H1 (cell line): ENCODE measurements around the gene SOCS6. TPM values are rescaled to one million over a fixed set of nuclear protein-coding genes. Genes with fewer than 3 reads are reported as not detected.

Experiments
- CTCF ChIA-PET: fragments of 300-600 bp; sonication (Branson Sonifier 250); formaldehyde crosslinking; loops from one replicate; lab custom pipeline; 2021; ENCODE audit not compliant: partially characterized antibody; lab: Charles Lee
- POLR2A ChIA-PET: fragments of 300-600 bp; sonication (Branson Sonifier 250); formaldehyde crosslinking; loops from one replicate; lab custom pipeline; 2021; ENCODE audit warnings: inconsistent platforms; ENCODE audit not compliant: partially characterized antibody; lab: Charles Lee
- DNase-seq, 2 experiments: peaks; one replicate each; pipeline versions ENCODE4 v3.0.0 to v3.0.0-alpha.2; 2010 to 2022; ENCODE audit warnings: low spot score in 2 of 2, low read depth in 1 of 2, mixed read lengths in 1 of 2
- FAIRE-seq: peaks from 2 replicates; lab custom pipeline; 2011; peaks lifted over from hg19 to GRCh38; lab: Jason Lieb, UNC
- H2AFZ ChIP-seq: 2 replicates; pipeline ENCODE4 v1.8.1; 2012; ENCODE audit warnings: low read length, inconsistent platforms
- H2AK5ac ChIP-seq: 2 replicates; pipeline ENCODE4 v1.6.1; 2013; ENCODE audit warnings: low read depth, low read length
- H2BK120ac ChIP-seq: replicated peaks from 2 replicates; pipeline ENCODE3; 2013; ENCODE audit warnings: low read depth, low read length, inconsistent platforms
- H2BK12ac ChIP-seq: 2 replicates; pipeline ENCODE4 v1.6.1; 2013; ENCODE audit warnings: low read depth, low read length
- H2BK15ac ChIP-seq: 2 replicates; pipeline ENCODE4 v1.6.1; 2013; ENCODE audit warnings: low read length
- H2BK20ac ChIP-seq: 2 replicates; pipeline ENCODE4 v1.6.1; 2013; ENCODE audit warnings: low read length
- H2BK5ac ChIP-seq: 2 replicates; pipeline ENCODE4 v1.6.1; 2013; ENCODE audit warnings: low read depth, low read length
- H3K14ac ChIP-seq: 2 replicates; pipeline ENCODE4 v1.6.1; 2013; ENCODE audit warnings: inconsistent platforms; ENCODE audit not compliant: insufficient read length
- H3K18ac ChIP-seq: 2 replicates; pipeline ENCODE4 v1.6.1; 2013; ENCODE audit warnings: low read length; ENCODE audit errors: extremely low read depth
- H3K23ac ChIP-seq: 2 replicates; pipeline ENCODE4 v1.6.1; 2013; ENCODE audit warnings: inconsistent platforms; ENCODE audit not compliant: insufficient read length
- H3K23me2 ChIP-seq: 2 replicates; pipeline ENCODE4 v1.6.1; 2013; ENCODE audit warnings: low read depth, low read length
- H3K27ac ChIP-seq: 2 replicates; pipeline ENCODE4 v1.6.1; 2011; ENCODE audit warnings: low read depth, low read length, inconsistent platforms
- H3K27me3 ChIP-seq, 4 experiments: replicated peaks in 1 of 4; 1 replicate in 1 of 4; 2 replicates in 3 of 4; pipeline versions ENCODE4 v1.6.1 to v1.8.1; 2011 to 2013; ENCODE audit warnings: low read length in 3 of 4, mild to moderate bottlenecking in 3 of 4, inconsistent platforms in 2 of 4, mixed read lengths in 2 of 4, moderate library complexity in 1 of 4; ENCODE audit not compliant: control insufficient read depth in 3 of 4, insufficient read depth in 3 of 4; ENCODE audit errors: extremely low read depth in 1 of 4
- H3K36me3 ChIP-seq, 4 experiments: 2 replicates each; pipeline versions ENCODE4 v1.6.1 to v1.8.1; 2011 to 2013; ENCODE audit warnings: mild to moderate bottlenecking in 4 of 4, low read length in 3 of 4, moderate library complexity in 2 of 4, control low read depth in 1 of 4, inconsistent platforms in 1 of 4; ENCODE audit not compliant: insufficient read depth in 4 of 4, control insufficient read depth in 2 of 4
- H3K4ac ChIP-seq: replicated peaks from 2 replicates; pipeline ENCODE3; 2013; ENCODE audit warnings: low read length, low read depth, mixed read lengths, inconsistent platforms; ENCODE audit not compliant: insufficient read length
- H3K4me1 ChIP-seq, 4 experiments: replicated peaks in 1 of 4; 1 replicate in 1 of 4; 2 replicates in 3 of 4; pipeline versions ENCODE4 v1.6.1 to v1.8.1; 2011 to 2013; ENCODE audit warnings: low read length in 3 of 4, inconsistent platforms in 2 of 4, mixed read lengths in 1 of 4; ENCODE audit not compliant: insufficient read depth in 4 of 4, control insufficient read depth in 3 of 4
- H3K4me2 ChIP-seq, 2 experiments: 2 replicates each; pipeline versions ENCODE4 v1.6.1 to v1.8.1; 2011 to 2013; ENCODE audit warnings: low read depth in 2 of 2, low read length in 2 of 2, control low read depth in 1 of 2, inconsistent platforms in 1 of 2, mild to moderate bottlenecking in 1 of 2; ENCODE audit not compliant: insufficient read depth in 1 of 2
- H3K4me3 ChIP-seq, 4 experiments: fragments of 200-600, 300-600 bp in 1 of 4; sonication (generic), shearing (Covaris generic), sonication (Bioruptor Twin) in 1 of 4; 2 replicates each; pipeline versions ENCODE4 v1.5.1 to v1.8.1; 2011 to 2016; ENCODE audit warnings: low read length in 4 of 4, low read depth in 3 of 4, control low read depth in 2 of 4, inconsistent platforms in 2 of 4, mild to moderate bottlenecking in 2 of 4, mixed read lengths in 1 of 4, moderate library complexity in 1 of 4; ENCODE audit not compliant: insufficient read depth in 2 of 4; ENCODE audit errors: extremely low read depth in 1 of 4
- H3K56ac ChIP-seq: replicated peaks from 2 replicates; pipeline ENCODE3; 2013; ENCODE audit warnings: low read depth, mild to moderate bottlenecking, mixed read lengths, low read length, inconsistent platforms; ENCODE audit not compliant: insufficient read length
- H3K79me1 ChIP-seq: 2 replicates; pipeline ENCODE4 v1.6.1; 2013; ENCODE audit warnings: low read depth, low read length, control low read depth
- H3K79me2 ChIP-seq, 2 experiments: 2 replicates each; pipeline versions ENCODE4 v1.6.1 to v1.8.1; 2012 to 2013; ENCODE audit warnings: low read length in 2 of 2, mild to moderate bottlenecking in 2 of 2, inconsistent platforms in 1 of 2; ENCODE audit not compliant: insufficient read depth in 2 of 2, control insufficient read depth in 1 of 2
- H3K9ac ChIP-seq, 4 experiments: replicated peaks in 1 of 4; 1 replicate in 1 of 4; 2 replicates in 3 of 4; pipeline versions ENCODE4 v1.6.1 to v1.8.1; 2011 to 2013; ENCODE audit warnings: low read depth in 3 of 4, low read length in 3 of 4, control low read depth in 2 of 4, mild to moderate bottlenecking in 2 of 4, moderate library complexity in 2 of 4, inconsistent platforms in 1 of 4; ENCODE audit errors: extremely low read depth in 1 of 4
- H3K9me3 ChIP-seq, 2 experiments: 2 replicates each; pipeline versions ENCODE4 v1.6.1 to v1.8.1; 2012 to 2013; ENCODE audit warnings: mild to moderate bottlenecking in 2 of 2, moderate library complexity in 2 of 2, control low read depth in 1 of 2, inconsistent platforms in 1 of 2, low read depth in 1 of 2, low read length in 1 of 2, mixed read lengths in 1 of 2; ENCODE audit not compliant: insufficient read depth in 2 of 2
- H4K20me1 ChIP-seq, 2 experiments: replicated peaks in 1 of 2; 2 replicates each; pipeline versions ENCODE3 to v1.8.1; 2011 to 2013; ENCODE audit warnings: inconsistent platforms in 2 of 2, low read length in 2 of 2, mild to moderate bottlenecking in 1 of 2; ENCODE audit not compliant: insufficient read depth in 2 of 2, control insufficient read depth in 1 of 2
- H4K5ac ChIP-seq: 2 replicates; pipeline ENCODE4 v1.6.1; 2013; ENCODE audit warnings: low read length, low read depth, mixed read lengths, inconsistent platforms; ENCODE audit not compliant: insufficient read length
- H4K8ac ChIP-seq: 2 replicates; pipeline ENCODE4 v1.8.0; 2013; ENCODE audit warnings: mild to moderate bottlenecking, moderate library complexity, low read length, inconsistent platforms; ENCODE audit not compliant: insufficient read depth; ENCODE audit errors: extremely low read depth
- H4K91ac ChIP-seq: replicated peaks from 2 replicates; pipeline ENCODE3; 2013; ENCODE audit warnings: low read length, mixed read lengths, inconsistent platforms; ENCODE audit not compliant: insufficient read length
- BCL11A ChIP-seq, 2 experiments: IDR thresholded peaks; one replicate each; pipeline ENCODE4 v1.6.1; 2011; ENCODE audit warnings: low read depth in 2 of 2, low read length in 2 of 2, mild to moderate bottlenecking in 2 of 2
- EGR1 ChIP-seq: IDR thresholded peaks from 2 replicates; pipeline ENCODE4 v1.6.1; 2011; ENCODE audit warnings: low read depth, low read length, borderline replicate concordance
- EZH2 ChIP-seq: fragments of 200-600 bp; sonication (generic); IDR thresholded peaks from 2 replicates; pipeline ENCODE4 v1.7.1; 2012; ENCODE audit warnings: low read depth, mild to moderate bottlenecking, moderate library complexity, low read length, inconsistent platforms; ENCODE audit not compliant: severe bottlenecking
- GTF2F1 ChIP-seq: IDR thresholded peaks from 2 replicates; pipeline ENCODE4 v1.6.1; 2012; ENCODE audit warnings: low read depth, low read length, improper control_type of control experiment, borderline replicate concordance
- HDAC6 ChIP-seq: IDR thresholded peaks from one replicate; pipeline ENCODE4 v1.7.1; 2012; ENCODE audit warnings: low read depth, mild to moderate bottlenecking, inconsistent platforms, low read length, moderate library complexity
- SAP30 ChIP-seq: fragments of 300-600 bp; sonication (generic); IDR thresholded peaks from 2 replicates; pipeline ENCODE4 v1.7.1; 2012; ENCODE audit warnings: low read length, moderate library complexity, mild to moderate bottlenecking, inconsistent platforms; ENCODE audit not compliant: insufficient read depth, insufficient replicate concordance
- WGBS, 2 experiments: shearing (Covaris generic) in 1 of 2; methylation state at CpG; one replicate each; pipeline versions ENCODE4 v1.1.6 to v1.1.7; 2013 to 2015; ENCODE audit warnings: low lambda C conversion rate in 2 of 2, mixed read lengths in 2 of 2, inconsistent platforms in 1 of 2, low coverage in 1 of 2, missing lambda C conversion rate in 1 of 2; ENCODE audit not compliant: insufficient replicate concordance in 2 of 2, insufficient coverage in 1 of 2, insufficient read length in 1 of 2; ENCODE audit errors: extremely low coverage in 1 of 2, missing lambda C conversion rate in 1 of 2; 5-methylcytosine and 5-hydroxymethylcytosine counted together
- polyA plus RNA-seq, 7 experiments: library from polyadenylated mRNA; depleted of rRNA in 3 of 7; stranded (reverse) in 5 of 7; unstranded in 2 of 7; fragments of >200 nt in 5 of 7; fragments of 200-250 nt in 2 of 7; gene quantifications; 1 replicate in 5 of 7; 2 replicates in 1 of 7; 4 replicates in 1 of 7; pipeline versions ENCODE4 v1.2.1 to v1.2.3, GENCODE V29; 2011 to 2013; ENCODE audit warnings: missing spikeins in 2 of 7, mixed read lengths in 2 of 7
- total RNA-seq: library from RNA; stranded (reverse); fragmentation: NEBNext Ultra II Directional; extraction: Animal tissue kit (Norgen Biotek cat#: 25700); gene quantifications from 2 replicates; pipeline ENCODE4 v1.2.1, GENCODE V29; 2021

Gene SOCS6
- total and polyA plus RNA-seq, 2 of the 8 experiments (the other 6 are each of a cell fraction or from before 2014, with no cell fraction given): 9.1 to 22.9 TPM

DNA sequence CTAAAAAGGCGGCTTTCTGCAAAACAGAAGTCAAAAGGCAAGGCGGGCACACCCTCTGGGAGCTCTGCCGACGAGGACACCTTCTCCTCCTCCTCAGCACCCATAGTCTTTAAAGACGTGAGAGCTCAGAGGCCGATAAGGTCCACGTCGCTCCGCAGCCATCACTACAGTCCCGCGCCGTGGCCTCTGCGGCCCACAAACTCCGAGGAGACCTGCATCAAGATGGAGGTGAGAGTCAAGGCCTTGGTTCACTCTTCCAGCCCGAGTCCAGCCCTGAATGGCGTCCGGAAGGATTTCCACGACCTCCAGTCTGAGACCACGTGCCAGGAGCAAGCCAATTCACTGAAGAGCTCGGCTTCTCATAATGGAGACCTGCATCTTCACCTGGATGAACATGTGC is 36.1 kb downstream of the SOCS6 start:
- Histone ChIP-seq H2AFZ (no peak overlapping the region), H4K8ac (peak overlapping the region; percentile 62; the same call in 1 of the 2 replicates), H3K4me3 (no peak overlapping the region), H3K4ac (no peak overlapping the region), H4K91ac (no peak overlapping the region), H3K23ac (no peak overlapping the region), H2BK12ac (no peak overlapping the region), H2BK15ac (no peak overlapping the region), H3K18ac (no peak overlapping the region), H2BK120ac (no peak overlapping the region), H3K36me3 (peaks cover 0 to 16% (median 7%) of the 10 kb centered on the region in 4 experiments; a peak in 5 of 8 replicates), H4K5ac (no peak overlapping the region), H2BK20ac (no peak overlapping the region), H2BK5ac (peak overlapping the region; percentile 35; the same call in 1 of the 2 replicates), H4K20me1 (peaks cover 0 to 1% of the 10 kb centered on the region in 2 experiments), H3K9ac (no peak overlapping the region), H3K4me2 (no peak overlapping the region), H3K27ac (no peak overlapping the region), H3K23me2 (no peaks in the 10 kb centered on the region)
- WGBS, 2 experiments: 99% methylated on average over 20 of the region's 20 CpGs; no CpG with 5 or more reads in 1 of the 2 experiments
- DNase-seq: no peak
- ChIA-PET CTCF (interaction anchor here (0.5 to 1.5 kb wide), 3 partner anchors 109 to 164 kb away, joined by 3 to 6 read pairs (median 4); no protein-coding TSS in a partner anchor), POLR2A (no interaction called here)
- TF ChIP-seq BCL11A (IDR thresholded peaks at IDR 0.05; ENCODE audit: low read depth in 2 of 2, low read length in 2 of 2) (no peak), EZH2 (no peak), GTF2F1 (no peak), HDAC6 (no peak), EGR1 (no peak), SAP30 (no peak)
- TF ChIP-seq, all 59 proteins: peak for 0
- Histone ChIP-seq H3K56ac (no peak overlapping the region), H3K79me1 (peaks cover 3% of the 10 kb centered on the region; the same call in 1 of the 2 replicates), H3K9me3 (no peaks in the 10 kb centered on the region), H3K79me2 (peaks cover 0 to 45% of the 10 kb centered on the region in 2 experiments; a peak in 2 of 4 replicates), H3K14ac (no peak overlapping the region), H3K27me3 (no peaks in the 10 kb centered on the region), H3K4me1 (peaks cover 0 to 3% (median 0%) of the 10 kb centered on the region in 4 experiments; a peak in 1 of 7 replicates), H2AK5ac (no peak overlapping the region)
- FAIRE-seq: no peak
